Endothelial cell (in vitro differentiated cells): ENCODE measurements around the gene ZNF248. TPM values are rescaled to one million over a fixed set of nuclear protein-coding genes. Genes with fewer than 3 reads are reported as not detected.
"Not testable (repeated sequence)": the region's sequence is repeated elsewhere in the genome, so short reads cannot be mapped to it uniquely, and the experiment has no call there.

Source experiments
- DNase-seq: peaks from one replicate; pipeline ENCODE4 v3.0.0; 2021; ENCODE audit warnings: low spot score
- H3K27ac Mint-ChIP-seq: one replicate; pipeline ENCODE4 v1.8.0; 2021; ENCODE audit warnings: mixed read lengths, inconsistent platforms; ENCODE audit not compliant: unreplicated experiment
- H3K27me3 Mint-ChIP-seq: one replicate; pipeline ENCODE4 v1.8.0; 2021; ENCODE audit warnings: mild to moderate bottlenecking, moderate library complexity, mixed read lengths, inconsistent platforms; ENCODE audit not compliant: unreplicated experiment
- H3K36me3 Mint-ChIP-seq: one replicate; pipeline ENCODE4 v1.8.0; 2021; ENCODE audit warnings: mild to moderate bottlenecking, low read depth, mixed read lengths, inconsistent platforms; ENCODE audit not compliant: unreplicated experiment
- H3K4me1 Mint-ChIP-seq: one replicate; pipeline ENCODE4 v1.8.0; 2021; ENCODE audit warnings: mild to moderate bottlenecking, mixed read lengths, inconsistent platforms; ENCODE audit not compliant: unreplicated experiment
- H3K4me3 Mint-ChIP-seq: one replicate; pipeline ENCODE4 v1.8.0; 2021; ENCODE audit warnings: mild to moderate bottlenecking, mixed read lengths, inconsistent platforms; ENCODE audit not compliant: unreplicated experiment
- H3K9me3 Mint-ChIP-seq: one replicate; pipeline ENCODE4 v1.8.0; 2021; ENCODE audit warnings: mixed read lengths, inconsistent platforms; ENCODE audit not compliant: unreplicated experiment
- total RNA-seq: library from RNA; stranded (reverse); fragmentation: NEBNext Ultra II Directional; extraction: Animal tissue kit (Norgen Biotek cat#: 25700); gene quantifications from one replicate; pipeline ENCODE4 v1.2.1, GENCODE V29; 2021; ENCODE audit not compliant: unreplicated experiment
- TF ChIP-seq, protein P1 (sequence below): fragments of 200-600 bp; sonication (generic); IDR thresholded peaks from one replicate; pipeline ENCODE4 v1.5.0; 2021; ENCODE audit warnings: antibody characterized with exemption; ENCODE audit not compliant: unreplicated experiment

Gene ZNF248
- total RNA-seq, 1 donor from 2014 or later: 6.3 TPM

DNA sequence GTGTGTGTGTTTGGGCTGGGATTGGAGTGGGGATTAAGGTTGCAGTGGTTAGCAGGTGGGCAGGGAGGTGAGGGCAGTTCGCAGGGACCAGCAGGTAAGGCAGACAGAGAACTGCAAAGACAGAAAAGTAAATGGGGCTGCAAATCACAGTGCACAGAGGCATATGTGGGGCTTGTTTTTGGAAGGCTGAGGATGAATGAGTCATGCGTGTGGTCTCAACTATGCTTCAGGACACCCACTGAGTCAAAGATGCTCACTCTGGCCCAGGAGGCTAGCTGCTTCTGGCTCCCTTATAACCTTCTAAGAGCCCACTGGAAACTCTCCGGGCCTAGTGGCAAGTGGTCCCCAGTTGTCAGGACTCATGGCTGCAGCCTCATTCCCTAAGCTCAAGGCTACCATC lies 118.2 kb downstream of the ZNF248 start:
- Mint-ChIP-seq H3K4me1 (no peaks in the 10 kb centered on the region), H3K9me3 (peaks cover 22% of the 10 kb centered on the region), H3K4me3 (no peak overlapping the region), H3K27ac (no peak overlapping the region), H3K36me3 (peaks cover 8% of the 10 kb centered on the region), H3K27me3 (peaks cover 13% of the 10 kb centered on the region)
- DNase-seq: no peak
- TF ChIP-seq, protein P1, sequence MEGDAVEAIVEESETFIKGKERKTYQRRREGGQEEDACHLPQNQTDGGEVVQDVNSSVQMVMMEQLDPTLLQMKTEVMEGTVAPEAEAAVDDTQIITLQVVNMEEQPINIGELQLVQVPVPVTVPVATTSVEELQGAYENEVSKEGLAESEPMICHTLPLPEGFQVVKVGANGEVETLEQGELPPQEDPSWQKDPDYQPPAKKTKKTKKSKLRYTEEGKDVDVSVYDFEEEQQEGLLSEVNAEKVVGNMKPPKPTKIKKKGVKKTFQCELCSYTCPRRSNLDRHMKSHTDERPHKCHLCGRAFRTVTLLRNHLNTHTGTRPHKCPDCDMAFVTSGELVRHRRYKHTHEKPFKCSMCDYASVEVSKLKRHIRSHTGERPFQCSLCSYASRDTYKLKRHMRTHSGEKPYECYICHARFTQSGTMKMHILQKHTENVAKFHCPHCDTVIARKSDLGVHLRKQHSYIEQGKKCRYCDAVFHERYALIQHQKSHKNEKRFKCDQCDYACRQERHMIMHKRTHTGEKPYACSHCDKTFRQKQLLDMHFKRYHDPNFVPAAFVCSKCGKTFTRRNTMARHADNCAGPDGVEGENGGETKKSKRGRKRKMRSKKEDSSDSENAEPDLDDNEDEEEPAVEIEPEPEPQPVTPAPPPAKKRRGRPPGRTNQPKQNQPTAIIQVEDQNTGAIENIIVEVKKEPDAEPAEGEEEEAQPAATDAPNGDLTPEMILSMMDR: no peak

DNA sequence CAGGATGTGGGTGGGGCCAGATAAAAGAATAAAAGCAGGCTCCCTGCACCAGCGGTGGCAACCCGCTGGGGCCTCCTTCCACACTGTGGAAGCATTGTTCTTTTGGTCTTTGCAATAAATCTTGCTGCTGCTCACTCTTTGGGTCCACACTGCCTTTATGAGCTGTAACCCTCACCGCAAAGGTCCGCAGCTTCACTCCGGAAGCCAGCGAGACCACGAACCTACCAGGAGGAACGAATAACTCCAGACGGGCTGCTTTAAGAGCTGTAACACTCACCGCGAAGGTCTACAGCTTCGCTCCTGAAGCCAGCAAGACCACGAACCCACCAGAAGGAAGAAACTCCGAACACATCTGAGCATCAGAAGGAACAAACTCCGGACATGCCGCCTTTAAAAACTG lies 119.2 kb downstream of the ZNF248 start:
- not testable (repeated sequence) for H3K27ac Mint-ChIP-seq, H3K4me3 Mint-ChIP-seq, H3K4me1 Mint-ChIP-seq, H3K36me3 Mint-ChIP-seq, DNase-seq
- Mint-ChIP-seq H3K27me3 (peaks cover 13% of the 10 kb centered on the region), H3K9me3 (peaks cover 27% of the 10 kb centered on the region)

DNA sequence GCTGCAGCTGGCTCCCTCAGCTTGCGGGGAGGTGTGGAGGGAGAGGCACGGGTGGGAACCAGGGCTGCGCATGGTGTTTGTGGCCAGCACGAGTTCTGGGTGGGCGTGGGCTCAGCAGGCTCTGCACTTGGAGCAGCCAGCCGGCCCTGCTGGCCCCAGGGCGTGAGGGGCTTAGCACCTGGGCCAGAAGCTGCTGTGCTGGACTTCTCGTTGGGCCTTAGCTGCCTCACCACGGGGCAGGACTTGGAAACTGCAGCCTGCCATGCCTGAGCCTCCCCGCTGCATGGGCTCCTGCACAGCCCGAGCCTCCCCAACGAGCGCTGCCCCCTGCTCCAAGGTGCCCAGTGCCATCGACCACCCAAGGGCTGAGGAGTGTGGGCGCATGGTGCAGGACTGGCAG lies 120.1 kb downstream of the ZNF248 start:
- DNase-seq: no peak
- Mint-ChIP-seq H3K9me3 (peaks cover 32% of the 10 kb centered on the region), H3K4me1 (no peaks in the 10 kb centered on the region), H3K4me3 (no peak overlapping the region), H3K27me3 (peaks cover 13% of the 10 kb centered on the region), H3K27ac (no peak overlapping the region), H3K36me3 (peaks cover 8% of the 10 kb centered on the region)
- TF ChIP-seq, protein P1: no peak

DNA sequence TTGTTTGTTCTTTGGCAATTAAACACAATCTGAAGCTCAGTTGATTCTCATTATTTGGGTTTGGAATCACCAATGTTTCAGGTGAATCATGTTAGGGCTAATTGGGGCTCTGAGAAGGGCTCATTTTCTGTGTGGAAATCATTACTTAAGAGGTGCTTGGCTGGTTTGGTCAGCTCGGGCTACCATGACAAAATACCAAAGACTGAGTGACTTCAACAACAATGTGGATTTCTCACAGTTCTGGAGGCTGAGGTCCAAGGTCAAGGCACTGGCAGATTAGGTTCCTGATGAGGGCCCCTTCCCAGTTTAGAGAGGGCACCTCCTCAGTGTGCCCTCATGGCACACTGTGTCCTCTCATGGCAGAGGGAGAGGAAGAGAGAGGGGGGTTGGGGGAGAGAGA lies 121.3 kb downstream of the ZNF248 start:
- H3K36me3 Mint-ChIP-seq: peaks cover 8% of the 10 kb centered on the region
- TF ChIP-seq, protein P1: no peak
- peaks cover 33% of the 10 kb centered on the region for H3K9me3 Mint-ChIP-seq
- H3K4me3 Mint-ChIP-seq: no peak overlapping the region
- peaks cover 11% of the 10 kb centered on the region for H3K27me3 Mint-ChIP-seq
- no peaks in the 10 kb centered on the region for H3K4me1 Mint-ChIP-seq
- no peak overlapping the region for H3K27ac Mint-ChIP-seq
- DNase-seq: no peak

DNA sequence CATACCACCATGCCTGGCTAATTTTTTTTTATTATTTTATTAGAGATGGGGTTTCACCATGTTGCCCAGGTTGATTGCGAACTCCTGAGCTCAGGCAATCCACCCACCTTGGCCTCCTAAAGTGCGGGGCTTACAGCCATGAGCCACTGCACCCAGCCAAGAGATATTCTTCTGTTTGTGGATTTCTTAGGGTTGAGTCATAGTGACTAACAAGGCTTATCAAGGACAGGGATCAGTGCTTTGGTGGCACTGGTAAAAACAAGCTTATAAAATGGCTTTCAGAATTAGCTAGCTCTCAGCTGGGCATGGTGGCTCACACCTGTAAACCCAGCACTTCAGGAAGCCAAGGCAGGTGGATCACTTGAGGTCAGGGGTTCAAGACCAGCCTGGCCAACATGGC lies 122.4 kb downstream of the ZNF248 start:
- no peak overlapping the region for H3K27ac Mint-ChIP-seq
- H3K36me3 Mint-ChIP-seq: peaks cover 8% of the 10 kb centered on the region
- TF ChIP-seq, protein P1: no peak
- H3K27me3 Mint-ChIP-seq: peaks cover 11% of the 10 kb centered on the region
- H3K9me3 Mint-ChIP-seq: peaks cover 35% of the 10 kb centered on the region
- H3K4me1 Mint-ChIP-seq: no peaks in the 10 kb centered on the region
- no peak for DNase-seq
- H3K4me3 Mint-ChIP-seq: no peak overlapping the region

Other genes with a start within 250 kb of the ZNF248 start
- 3.3 TPM for gene ZNF25, start 119.0 kb upstream of the ZNF248 start, total RNA-seq
- 29.3 TPM for gene ZNF33A, start 153.1 kb upstream of the ZNF248 start, total RNA-seq
- 8.7 TPM for gene ZNF37A, start 236.7 kb upstream of the ZNF248 start, total RNA-seq